Measurements from ENCODE around the gene KCNAB1. TPM values are rescaled to one million over a fixed set of nuclear protein-coding genes. Genes with fewer than 3 reads are reported as not detected.

Gene KCNAB1
- total and polyA plus RNA-seq, 2 experiments from 2014 or later, result 0.80 to 1.4 TPM

GRCh38 chr3:156143136-156143535 is 22.8 kb downstream of the KCNAB1 start:
- no peaks in the 10 kb centered on the region for H3K36me3 ChIP-seq (replicated peaks; ENCODE audit: insufficient read depth, low read depth)
- H3K79me2 ChIP-seq, result no peaks in the 10 kb centered on the region
- H2AFZ ChIP-seq, result no peak overlapping the region
- no peak overlapping the region for H3K4me3 ChIP-seq
- H4K20me1 ChIP-seq (ENCODE audit: insufficient read depth, poor library complexity, severe bottlenecking), result no peaks in the 10 kb centered on the region
- H3K27ac ChIP-seq, result no peak overlapping the region
- DNase-seq (ENCODE audit: low spot score), result no peak
- H3K4me1 ChIP-seq (ENCODE audit: insufficient read depth), result peaks cover 11% of the 10 kb centered on the region
- H3K9me2 ChIP-seq (replicated peaks; ENCODE audit: insufficient read depth), result no peaks in the 10 kb centered on the region
- H3K9me3 ChIP-seq (ENCODE audit: low read depth), result no peaks in the 10 kb centered on the region
- WGBS (ENCODE audit: low lambda C conversion rate, missing lambda C conversion rate), result 69% methylated on average over 8 of the region's 8 CpGs
- TF ChIP-seq EZH2 (IDR thresholded peaks at IDR 0.05; ENCODE audit: borderline replicate concordance) (no peak), EZH2phosphoT487 (IDR thresholded peaks at IDR 0.05; ENCODE audit: low read depth, severe bottlenecking, unreplicated experiment) (no peak)
- TF ChIP-seq, protein P1, sequence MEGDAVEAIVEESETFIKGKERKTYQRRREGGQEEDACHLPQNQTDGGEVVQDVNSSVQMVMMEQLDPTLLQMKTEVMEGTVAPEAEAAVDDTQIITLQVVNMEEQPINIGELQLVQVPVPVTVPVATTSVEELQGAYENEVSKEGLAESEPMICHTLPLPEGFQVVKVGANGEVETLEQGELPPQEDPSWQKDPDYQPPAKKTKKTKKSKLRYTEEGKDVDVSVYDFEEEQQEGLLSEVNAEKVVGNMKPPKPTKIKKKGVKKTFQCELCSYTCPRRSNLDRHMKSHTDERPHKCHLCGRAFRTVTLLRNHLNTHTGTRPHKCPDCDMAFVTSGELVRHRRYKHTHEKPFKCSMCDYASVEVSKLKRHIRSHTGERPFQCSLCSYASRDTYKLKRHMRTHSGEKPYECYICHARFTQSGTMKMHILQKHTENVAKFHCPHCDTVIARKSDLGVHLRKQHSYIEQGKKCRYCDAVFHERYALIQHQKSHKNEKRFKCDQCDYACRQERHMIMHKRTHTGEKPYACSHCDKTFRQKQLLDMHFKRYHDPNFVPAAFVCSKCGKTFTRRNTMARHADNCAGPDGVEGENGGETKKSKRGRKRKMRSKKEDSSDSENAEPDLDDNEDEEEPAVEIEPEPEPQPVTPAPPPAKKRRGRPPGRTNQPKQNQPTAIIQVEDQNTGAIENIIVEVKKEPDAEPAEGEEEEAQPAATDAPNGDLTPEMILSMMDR (IDR thresholded peaks at IDR 0.05; ENCODE audit: poor library complexity), result no peak
- H3K27me3 ChIP-seq, result no peaks in the 10 kb centered on the region
- H3K4me2 ChIP-seq, result peak overlapping the region; percentile 21

DNA sequence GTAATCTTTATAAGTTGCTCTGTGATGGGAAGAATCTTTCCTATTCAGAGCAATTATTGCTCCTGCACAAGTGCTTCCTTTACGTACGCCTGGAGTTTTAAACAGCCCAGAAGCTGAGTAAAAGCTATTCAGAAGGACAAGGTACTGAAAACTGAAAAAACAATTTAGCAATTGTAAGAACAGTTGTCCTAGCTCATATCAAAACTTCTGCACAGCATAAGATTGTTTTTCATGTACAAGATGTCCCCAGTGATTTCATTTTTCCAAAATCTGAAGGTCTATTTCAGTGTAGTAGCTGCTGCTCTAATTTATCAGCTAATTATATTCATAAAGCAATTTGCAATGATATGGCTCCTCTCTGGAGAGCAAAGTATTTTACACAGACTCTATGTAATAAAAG is 23.7 kb downstream of the KCNAB1 start:
- H3K4me3 ChIP-seq, result no peak overlapping the region
- no peaks in the 10 kb centered on the region for H3K27me3 ChIP-seq
- H2AFZ ChIP-seq, result no peak overlapping the region
- no peaks in the 10 kb centered on the region for H3K9me3 ChIP-seq (ENCODE audit: low read depth)
- DNase-seq (ENCODE audit: low spot score), result no peak
- no peak overlapping the region for H3K27ac ChIP-seq
- no peaks in the 10 kb centered on the region for H3K79me2 ChIP-seq
- H3K9me2 ChIP-seq (replicated peaks; ENCODE audit: insufficient read depth), result no peaks in the 10 kb centered on the region
- no peak for TF ChIP-seq EZH2 (IDR thresholded peaks at IDR 0.05; ENCODE audit: borderline replicate concordance)
- TF ChIP-seq, protein P1 (IDR thresholded peaks at IDR 0.05; ENCODE audit: poor library complexity), result no peak
- no peak for TF ChIP-seq EZH2phosphoT487 (IDR thresholded peaks at IDR 0.05; ENCODE audit: low read depth, severe bottlenecking, unreplicated experiment)
- peaks cover 11% of the 10 kb centered on the region for H3K4me1 ChIP-seq (ENCODE audit: insufficient read depth)
- 86% methylated on average over 2 of the region's 2 CpGs for WGBS (ENCODE audit: low lambda C conversion rate, missing lambda C conversion rate)
- no peaks in the 10 kb centered on the region for H3K36me3 ChIP-seq (replicated peaks; ENCODE audit: insufficient read depth, low read depth)
- no peak overlapping the region for H3K4me2 ChIP-seq
- no peaks in the 10 kb centered on the region for H4K20me1 ChIP-seq (ENCODE audit: insufficient read depth, poor library complexity, severe bottlenecking)

DNA sequence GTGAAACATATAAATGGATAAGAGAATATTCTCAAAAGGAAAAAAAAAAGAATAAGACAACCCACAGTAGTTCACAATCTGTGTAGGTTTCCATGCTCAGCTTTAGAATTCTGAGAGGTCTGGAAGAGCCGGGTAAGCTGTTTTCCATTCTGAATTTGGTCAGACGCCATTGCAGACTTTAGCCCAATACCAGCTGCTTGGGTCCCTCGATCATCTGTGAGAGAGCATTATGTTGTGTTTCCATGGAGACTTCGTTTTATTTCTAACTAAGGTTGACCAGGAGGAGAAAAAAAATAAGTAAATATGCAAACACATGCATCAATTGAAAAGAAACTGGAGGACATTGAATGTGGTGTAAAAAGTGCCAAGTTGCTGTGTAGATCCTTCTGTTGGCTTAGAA is 25.5 kb downstream of the KCNAB1 start:
- Histone ChIP-seq H3K4me1 (ENCODE audit: insufficient read depth) (peaks cover 7% of the 10 kb centered on the region), H3K4me2 (no peak overlapping the region), H3K27ac (no peak overlapping the region), H3K4me3 (no peak overlapping the region), H3K27me3 (no peaks in the 10 kb centered on the region), H3K9me2 (replicated peaks; ENCODE audit: insufficient read depth) (no peaks in the 10 kb centered on the region), H3K36me3 (replicated peaks; ENCODE audit: insufficient read depth, low read depth) (no peaks in the 10 kb centered on the region), H3K9me3 (ENCODE audit: low read depth) (no peaks in the 10 kb centered on the region), H3K79me2 (no peaks in the 10 kb centered on the region), H2AFZ (no peak overlapping the region), H4K20me1 (ENCODE audit: insufficient read depth, poor library complexity, severe bottlenecking) (no peaks in the 10 kb centered on the region)
- TF ChIP-seq EZH2 (IDR thresholded peaks at IDR 0.05; ENCODE audit: borderline replicate concordance) (no peak), EZH2phosphoT487 (IDR thresholded peaks at IDR 0.05; ENCODE audit: low read depth, severe bottlenecking, unreplicated experiment) (no peak)
- TF ChIP-seq, protein P1 (IDR thresholded peaks at IDR 0.05; ENCODE audit: poor library complexity), result no peak
- 83% methylated on average over 4 of the region's 4 CpGs for WGBS (ENCODE audit: low lambda C conversion rate, missing lambda C conversion rate)
- DNase-seq (ENCODE audit: low spot score), result no peak

All from hepatocyte (in vitro differentiated cells).